H1 (cell line): ENCODE results near the gene KCNN4. TPM values are rescaled to one million over a fixed set of nuclear protein-coding genes. Genes with fewer than 3 reads are reported as not detected.
A peak's percentile ranks its signal among the peaks of the same experiment; 100 is the strongest.

Experiments
- CTCF ChIA-PET: fragments of 300-600 bp; sonication (Branson Sonifier 250); formaldehyde crosslinking; loops from one replicate; lab custom pipeline; 2021; ENCODE audit not compliant: partially characterized antibody; lab: Charles Lee
- POLR2A ChIA-PET: fragments of 300-600 bp; sonication (Branson Sonifier 250); formaldehyde crosslinking; loops from one replicate; lab custom pipeline; 2021; ENCODE audit warnings: inconsistent platforms; ENCODE audit not compliant: partially characterized antibody; lab: Charles Lee
- DNase-seq, 2 experiments: peaks; one replicate each; pipeline versions ENCODE4 v3.0.0 to v3.0.0-alpha.2; 2010 to 2022; ENCODE audit warnings: low spot score in 2 of 2, low read depth in 1 of 2, mixed read lengths in 1 of 2
- FAIRE-seq: peaks from 2 replicates; lab custom pipeline; 2011; peaks lifted over from hg19 to GRCh38; lab: Jason Lieb, UNC
- H2AFZ ChIP-seq: 2 replicates; pipeline ENCODE4 v1.8.1; 2012; ENCODE audit warnings: low read length, inconsistent platforms
- H2AK5ac ChIP-seq: 2 replicates; pipeline ENCODE4 v1.6.1; 2013; ENCODE audit warnings: low read depth, low read length
- H2BK120ac ChIP-seq: replicated peaks from 2 replicates; pipeline ENCODE3; 2013; ENCODE audit warnings: low read depth, low read length, inconsistent platforms
- H2BK12ac ChIP-seq: 2 replicates; pipeline ENCODE4 v1.6.1; 2013; ENCODE audit warnings: low read depth, low read length
- H2BK15ac ChIP-seq: 2 replicates; pipeline ENCODE4 v1.6.1; 2013; ENCODE audit warnings: low read length
- H2BK20ac ChIP-seq: 2 replicates; pipeline ENCODE4 v1.6.1; 2013; ENCODE audit warnings: low read length
- H2BK5ac ChIP-seq: 2 replicates; pipeline ENCODE4 v1.6.1; 2013; ENCODE audit warnings: low read depth, low read length
- H3K14ac ChIP-seq: 2 replicates; pipeline ENCODE4 v1.6.1; 2013; ENCODE audit warnings: inconsistent platforms; ENCODE audit not compliant: insufficient read length
- H3K18ac ChIP-seq: 2 replicates; pipeline ENCODE4 v1.6.1; 2013; ENCODE audit warnings: low read length; ENCODE audit errors: extremely low read depth
- H3K23ac ChIP-seq: 2 replicates; pipeline ENCODE4 v1.6.1; 2013; ENCODE audit warnings: inconsistent platforms; ENCODE audit not compliant: insufficient read length
- H3K23me2 ChIP-seq: 2 replicates; pipeline ENCODE4 v1.6.1; 2013; ENCODE audit warnings: low read depth, low read length
- H3K27ac ChIP-seq: 2 replicates; pipeline ENCODE4 v1.6.1; 2011; ENCODE audit warnings: low read depth, low read length, inconsistent platforms
- H3K27me3 ChIP-seq, 4 experiments: replicated peaks in 1 of 4; 1 replicate in 1 of 4; 2 replicates in 3 of 4; pipeline versions ENCODE4 v1.6.1 to v1.8.1; 2011 to 2013; ENCODE audit warnings: low read length in 3 of 4, mild to moderate bottlenecking in 3 of 4, inconsistent platforms in 2 of 4, mixed read lengths in 2 of 4, moderate library complexity in 1 of 4; ENCODE audit not compliant: control insufficient read depth in 3 of 4, insufficient read depth in 3 of 4; ENCODE audit errors: extremely low read depth in 1 of 4
- H3K36me3 ChIP-seq, 4 experiments: 2 replicates each; pipeline versions ENCODE4 v1.6.1 to v1.8.1; 2011 to 2013; ENCODE audit warnings: mild to moderate bottlenecking in 4 of 4, low read length in 3 of 4, moderate library complexity in 2 of 4, control low read depth in 1 of 4, inconsistent platforms in 1 of 4; ENCODE audit not compliant: insufficient read depth in 4 of 4, control insufficient read depth in 2 of 4
- H3K4ac ChIP-seq: replicated peaks from 2 replicates; pipeline ENCODE3; 2013; ENCODE audit warnings: low read length, low read depth, mixed read lengths, inconsistent platforms; ENCODE audit not compliant: insufficient read length
- H3K4me1 ChIP-seq, 4 experiments: replicated peaks in 1 of 4; 1 replicate in 1 of 4; 2 replicates in 3 of 4; pipeline versions ENCODE4 v1.6.1 to v1.8.1; 2011 to 2013; ENCODE audit warnings: low read length in 3 of 4, inconsistent platforms in 2 of 4, mixed read lengths in 1 of 4; ENCODE audit not compliant: insufficient read depth in 4 of 4, control insufficient read depth in 3 of 4
- H3K4me2 ChIP-seq, 2 experiments: 2 replicates each; pipeline versions ENCODE4 v1.6.1 to v1.8.1; 2011 to 2013; ENCODE audit warnings: low read depth in 2 of 2, low read length in 2 of 2, control low read depth in 1 of 2, inconsistent platforms in 1 of 2, mild to moderate bottlenecking in 1 of 2; ENCODE audit not compliant: insufficient read depth in 1 of 2
- H3K4me3 ChIP-seq, 4 experiments: fragments of 200-600, 300-600 bp in 1 of 4; sonication (generic), shearing (Covaris generic), sonication (Bioruptor Twin) in 1 of 4; 2 replicates each; pipeline versions ENCODE4 v1.5.1 to v1.8.1; 2011 to 2016; ENCODE audit warnings: low read length in 4 of 4, low read depth in 3 of 4, control low read depth in 2 of 4, inconsistent platforms in 2 of 4, mild to moderate bottlenecking in 2 of 4, mixed read lengths in 1 of 4, moderate library complexity in 1 of 4; ENCODE audit not compliant: insufficient read depth in 2 of 4; ENCODE audit errors: extremely low read depth in 1 of 4
- H3K56ac ChIP-seq: replicated peaks from 2 replicates; pipeline ENCODE3; 2013; ENCODE audit warnings: low read depth, mild to moderate bottlenecking, mixed read lengths, low read length, inconsistent platforms; ENCODE audit not compliant: insufficient read length
- H3K79me1 ChIP-seq: 2 replicates; pipeline ENCODE4 v1.6.1; 2013; ENCODE audit warnings: low read depth, low read length, control low read depth
- H3K79me2 ChIP-seq, 2 experiments: 2 replicates each; pipeline versions ENCODE4 v1.6.1 to v1.8.1; 2012 to 2013; ENCODE audit warnings: low read length in 2 of 2, mild to moderate bottlenecking in 2 of 2, inconsistent platforms in 1 of 2; ENCODE audit not compliant: insufficient read depth in 2 of 2, control insufficient read depth in 1 of 2
- H3K9ac ChIP-seq, 4 experiments: replicated peaks in 1 of 4; 1 replicate in 1 of 4; 2 replicates in 3 of 4; pipeline versions ENCODE4 v1.6.1 to v1.8.1; 2011 to 2013; ENCODE audit warnings: low read depth in 3 of 4, low read length in 3 of 4, control low read depth in 2 of 4, mild to moderate bottlenecking in 2 of 4, moderate library complexity in 2 of 4, inconsistent platforms in 1 of 4; ENCODE audit errors: extremely low read depth in 1 of 4
- H3K9me3 ChIP-seq, 2 experiments: 2 replicates each; pipeline versions ENCODE4 v1.6.1 to v1.8.1; 2012 to 2013; ENCODE audit warnings: mild to moderate bottlenecking in 2 of 2, moderate library complexity in 2 of 2, control low read depth in 1 of 2, inconsistent platforms in 1 of 2, low read depth in 1 of 2, low read length in 1 of 2, mixed read lengths in 1 of 2; ENCODE audit not compliant: insufficient read depth in 2 of 2
- H4K20me1 ChIP-seq, 2 experiments: replicated peaks in 1 of 2; 2 replicates each; pipeline versions ENCODE3 to v1.8.1; 2011 to 2013; ENCODE audit warnings: inconsistent platforms in 2 of 2, low read length in 2 of 2, mild to moderate bottlenecking in 1 of 2; ENCODE audit not compliant: insufficient read depth in 2 of 2, control insufficient read depth in 1 of 2
- H4K5ac ChIP-seq: 2 replicates; pipeline ENCODE4 v1.6.1; 2013; ENCODE audit warnings: low read length, low read depth, mixed read lengths, inconsistent platforms; ENCODE audit not compliant: insufficient read length
- H4K8ac ChIP-seq: 2 replicates; pipeline ENCODE4 v1.8.0; 2013; ENCODE audit warnings: mild to moderate bottlenecking, moderate library complexity, low read length, inconsistent platforms; ENCODE audit not compliant: insufficient read depth; ENCODE audit errors: extremely low read depth
- H4K91ac ChIP-seq: replicated peaks from 2 replicates; pipeline ENCODE3; 2013; ENCODE audit warnings: low read length, mixed read lengths, inconsistent platforms; ENCODE audit not compliant: insufficient read length
- BCL11A ChIP-seq, 2 experiments: IDR thresholded peaks; one replicate each; pipeline ENCODE4 v1.6.1; 2011; ENCODE audit warnings: low read depth in 2 of 2, low read length in 2 of 2, mild to moderate bottlenecking in 2 of 2
- CBX5 ChIP-seq: fragments of 300-800, 300-1000 bp; sonication (generic); IDR thresholded peaks from 2 replicates; pipeline ENCODE4 v1.7.1; 2016; ENCODE audit warnings: antibody characterized with exemption, low read length, low read depth
- CREB1 ChIP-seq: IDR thresholded peaks from 2 replicates; pipeline ENCODE4 v1.6.1; 2012; ENCODE audit warnings: inconsistent platforms
- EGR1 ChIP-seq: IDR thresholded peaks from 2 replicates; pipeline ENCODE4 v1.6.1; 2011; ENCODE audit warnings: low read depth, low read length, borderline replicate concordance
- POLR2AphosphoS5 ChIP-seq: IDR thresholded peaks from 2 replicates; pipeline ENCODE4 v1.6.1; 2011; ENCODE audit warnings: low read depth, low read length
- RAD21 ChIP-seq, 2 experiments: IDR thresholded peaks in 1 of 2; conservative IDR thresholded peaks in 1 of 2; 2 replicates each; pipeline ENCODE4 v1.6.1; 2011; ENCODE audit warnings: low read depth in 2 of 2, low read length in 2 of 2, improper control_type of control experiment in 1 of 2, inconsistent platforms in 1 of 2, mild to moderate bottlenecking in 1 of 2, moderate library complexity in 1 of 2
- SIN3A ChIP-seq, 2 experiments: IDR thresholded peaks in 1 of 2; conservative IDR thresholded peaks in 1 of 2; 2 replicates each; pipeline ENCODE4 v1.6.1; 2011 to 2012; ENCODE audit warnings: low read length in 2 of 2, improper control_type of control experiment in 1 of 2, low read depth in 1 of 2, mild to moderate bottlenecking in 1 of 2
- SP1 ChIP-seq: IDR thresholded peaks from 2 replicates; pipeline ENCODE4 v1.6.1; 2011; ENCODE audit warnings: low read depth, low read length
- TBP ChIP-seq: IDR thresholded peaks from 2 replicates; pipeline ENCODE4 v1.6.1; 2011; ENCODE audit warnings: low read depth, low read length, improper control_type of control experiment
- TCF12 ChIP-seq: IDR thresholded peaks from 2 replicates; pipeline ENCODE4 v1.6.1; 2011; ENCODE audit warnings: low read depth, mild to moderate bottlenecking, low read length
- WGBS, 2 experiments: shearing (Covaris generic) in 1 of 2; methylation state at CpG; one replicate each; pipeline versions ENCODE4 v1.1.6 to v1.1.7; 2013 to 2015; ENCODE audit warnings: low lambda C conversion rate in 2 of 2, mixed read lengths in 2 of 2, inconsistent platforms in 1 of 2, low coverage in 1 of 2, missing lambda C conversion rate in 1 of 2; ENCODE audit not compliant: insufficient replicate concordance in 2 of 2, insufficient coverage in 1 of 2, insufficient read length in 1 of 2; ENCODE audit errors: extremely low coverage in 1 of 2, missing lambda C conversion rate in 1 of 2; 5-methylcytosine and 5-hydroxymethylcytosine counted together
- polyA plus RNA-seq, 7 experiments: library from polyadenylated mRNA; depleted of rRNA in 3 of 7; stranded (reverse) in 5 of 7; unstranded in 2 of 7; fragments of >200 nt in 5 of 7; fragments of 200-250 nt in 2 of 7; gene quantifications; 1 replicate in 5 of 7; 2 replicates in 1 of 7; 4 replicates in 1 of 7; pipeline versions ENCODE4 v1.2.1 to v1.2.3, GENCODE V29; 2011 to 2013; ENCODE audit warnings: missing spikeins in 2 of 7, mixed read lengths in 2 of 7
- total RNA-seq: library from RNA; stranded (reverse); fragmentation: NEBNext Ultra II Directional; extraction: Animal tissue kit (Norgen Biotek cat#: 25700); gene quantifications from 2 replicates; pipeline ENCODE4 v1.2.1, GENCODE V29; 2021
- TF ChIP-seq, protein P1 (sequence below): IDR thresholded peaks from 2 replicates; pipeline ENCODE4 v1.6.1; 2012; ENCODE audit warnings: inconsistent platforms
- TF ChIP-seq, protein P2 (sequence below), 3 experiments: IDR thresholded peaks; 1 replicate in 2 of 3; 2 replicates in 1 of 3; pipeline versions ENCODE4 v1.5.1 to v1.6.1; 2011; ENCODE audit warnings: low read length in 3 of 3, mild to moderate bottlenecking in 3 of 3, inconsistent platforms in 2 of 3, low read depth in 1 of 3, moderate library complexity in 1 of 3; ENCODE audit not compliant: insufficient read depth in 1 of 3; ENCODE audit errors: control extremely low read depth in 1 of 3

The KCNN4 gene
- total and polyA plus RNA-seq, 2 of the 8 experiments (the other 6 are each of a cell fraction or from before 2014, with no cell fraction given), result 0.78 to 1.5 TPM

DNA sequence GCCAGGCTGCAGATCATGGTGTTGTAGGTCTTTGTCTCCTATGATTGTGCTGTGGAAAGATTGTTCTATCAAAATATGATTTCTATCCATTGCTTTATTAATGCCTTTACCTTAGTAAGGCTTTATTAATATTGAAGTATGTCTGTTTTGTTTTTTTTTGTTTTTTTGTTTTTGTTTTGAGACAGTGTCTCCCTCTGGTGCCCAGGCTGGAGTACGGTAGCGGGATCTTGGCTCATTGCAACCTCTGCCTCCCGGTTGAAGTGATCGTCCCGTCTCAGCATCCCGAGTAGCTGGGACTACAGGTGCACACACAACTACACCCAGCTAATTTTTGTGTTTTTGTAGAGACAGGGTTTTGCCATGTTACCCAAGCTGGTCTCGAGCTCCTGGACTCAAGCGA lies 57.2 kb downstream of the KCNN4 start:
- Histone ChIP-seq H3K4me2 (no peak overlapping the region), H3K9me3 (no peaks in the 10 kb centered on the region), H3K79me2 (no peaks in the 10 kb centered on the region), H3K79me1 (no peaks in the 10 kb centered on the region), H3K14ac (no peak overlapping the region), H4K91ac (no peak overlapping the region), H4K20me1 (peaks cover 0 to 4% of the 10 kb centered on the region in 2 experiments), H3K56ac (no peak overlapping the region), H3K4ac (no peak overlapping the region), H2BK15ac (no peak overlapping the region), H2BK12ac (no peak overlapping the region), H3K4me1 (no peaks in the 10 kb centered on the region), H3K9ac (no peak overlapping the region), H2BK20ac (no peak overlapping the region), H4K8ac (no peak overlapping the region), H3K23ac (no peak overlapping the region), H3K27ac (no peak overlapping the region), H2BK5ac (no peak overlapping the region), H3K18ac (no peak overlapping the region), H2BK120ac (no peak overlapping the region), H4K5ac (no peak overlapping the region), H3K23me2 (no peaks in the 10 kb centered on the region), H3K27me3 (no peaks in the 10 kb centered on the region), H3K4me3 (no peak overlapping the region), H3K36me3 (no peaks in the 10 kb centered on the region), H2AFZ (no peak overlapping the region), H2AK5ac (no peak overlapping the region)
- FAIRE-seq (peak; percentile 65), DNase-seq (no peak)
- ChIA-PET CTCF (interaction anchor here (0.6 to 4.0 kb wide), 8 partner anchors 9 to 103 kb away, joined by 3 to 25 read pairs (median 4); partner anchors contain the start of gene PLAUR), POLR2A (interaction anchor here (0.8 to 1.5 kb wide), 3 partner anchors 11 to 69 kb away, joined by 3 read pairs; no protein-coding TSS in a partner anchor)
- no peak for TF ChIP-seq EGR1
- TF ChIP-seq SP1, result no peak
- TF ChIP-seq TCF12, result no peak
- no peak for TF ChIP-seq BCL11A (IDR thresholded peaks at IDR 0.05; ENCODE audit: low read depth in 2 of 2, low read length in 2 of 2)
- no peak for TF ChIP-seq CBX5
- TF ChIP-seq, protein P1, sequence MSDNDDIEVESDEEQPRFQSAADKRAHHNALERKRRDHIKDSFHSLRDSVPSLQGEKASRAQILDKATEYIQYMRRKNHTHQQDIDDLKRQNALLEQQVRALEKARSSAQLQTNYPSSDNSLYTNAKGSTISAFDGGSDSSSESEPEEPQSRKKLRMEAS, result no peak
- TF ChIP-seq, protein P2, sequence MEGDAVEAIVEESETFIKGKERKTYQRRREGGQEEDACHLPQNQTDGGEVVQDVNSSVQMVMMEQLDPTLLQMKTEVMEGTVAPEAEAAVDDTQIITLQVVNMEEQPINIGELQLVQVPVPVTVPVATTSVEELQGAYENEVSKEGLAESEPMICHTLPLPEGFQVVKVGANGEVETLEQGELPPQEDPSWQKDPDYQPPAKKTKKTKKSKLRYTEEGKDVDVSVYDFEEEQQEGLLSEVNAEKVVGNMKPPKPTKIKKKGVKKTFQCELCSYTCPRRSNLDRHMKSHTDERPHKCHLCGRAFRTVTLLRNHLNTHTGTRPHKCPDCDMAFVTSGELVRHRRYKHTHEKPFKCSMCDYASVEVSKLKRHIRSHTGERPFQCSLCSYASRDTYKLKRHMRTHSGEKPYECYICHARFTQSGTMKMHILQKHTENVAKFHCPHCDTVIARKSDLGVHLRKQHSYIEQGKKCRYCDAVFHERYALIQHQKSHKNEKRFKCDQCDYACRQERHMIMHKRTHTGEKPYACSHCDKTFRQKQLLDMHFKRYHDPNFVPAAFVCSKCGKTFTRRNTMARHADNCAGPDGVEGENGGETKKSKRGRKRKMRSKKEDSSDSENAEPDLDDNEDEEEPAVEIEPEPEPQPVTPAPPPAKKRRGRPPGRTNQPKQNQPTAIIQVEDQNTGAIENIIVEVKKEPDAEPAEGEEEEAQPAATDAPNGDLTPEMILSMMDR (IDR thresholded peaks at IDR 0.05; ENCODE audit: control extremely low read depth in 1 of 3, insufficient read depth in 1 of 3, low read depth in 1 of 3, low read length in 3 of 3), result peak; percentile 40 to 48 (median 41)
- TF ChIP-seq RAD21 (IDR thresholded peaks at IDR 0.05 in 1 of 2, conservative IDR thresholded peaks at IDR 0.05 in 1 of 2; ENCODE audit: low read depth in 2 of 2, low read length in 2 of 2), result peak; percentile 33 to 48; a peak in 3 of 4 replicates
- no peak for TF ChIP-seq POLR2AphosphoS5
- no peak for TF ChIP-seq TBP
- no peak for TF ChIP-seq SIN3A (conservative IDR thresholded peaks at IDR 0.05 in 1 of 2, IDR thresholded peaks at IDR 0.05 in 1 of 2; ENCODE audit: low read depth in 1 of 2, low read length in 2 of 2)
- no peak for TF ChIP-seq CREB1
- WGBS, 2 experiments, result 77% methylated on average over 8 of the region's 8 CpGs; no CpG with 5 or more reads in 1 of the 2 experiments
